A673 (cell line): ENCODE measurements around the gene MPEG1. TPM values are rescaled to one million over a fixed set of nuclear protein-coding genes. Genes with fewer than 3 reads are reported as not detected.

Experiments
- BruUV-seq: library from RNA; stranded (reverse); fragments of 400-500 nt; replicated peaks from 2 replicates; lab custom pipeline; 2021; lab: Mats Ljungman, UMichigan
- CTCF ChIA-PET: fragments of 300-600 bp; sonication (Branson Sonifier 250); formaldehyde crosslinking; loops from one replicate; lab custom pipeline; 2022; ENCODE audit warnings: antibody characterized with exemption; lab: Charles Lee
- POLR2A ChIA-PET: fragments of 300-600 bp; sonication (Branson Sonifier 250); formaldehyde crosslinking; loops from one replicate; lab custom pipeline; 2022; ENCODE audit warnings: antibody characterized with exemption; ENCODE audit not compliant: low non-redundant PET; lab: Charles Lee
- DNase-seq: peaks from one replicate; pipeline ENCODE4 v3.0.0-alpha.2; 2015; ENCODE audit warnings: low spot score
- H3K27ac ChIP-seq: fragments of 200-600 bp; sonication (generic); 2 replicates; pipeline ENCODE4 v1.5.1; 2016; ENCODE audit warnings: mixed run types, low read depth, mild to moderate bottlenecking, mixed read lengths, antibody characterized with exemption, low read length; ENCODE audit not compliant: poor library complexity, severe bottlenecking
- H3K27me3 ChIP-seq: fragments of 200-600 bp; sonication (generic); replicated peaks from 2 replicates; pipeline ENCODE4 v1.6.1; 2017; ENCODE audit warnings: mixed run types, low read depth, mild to moderate bottlenecking, mixed read lengths, antibody characterized with exemption, low read length; ENCODE audit not compliant: insufficient read depth, poor library complexity
- H3K36me3 ChIP-seq: fragments of 200-600 bp; sonication (generic); 2 replicates; pipeline ENCODE4 v1.6.1; 2016; ENCODE audit warnings: mixed run types, mild to moderate bottlenecking, mixed read lengths, antibody characterized with exemption, low read length; ENCODE audit not compliant: insufficient read depth, poor library complexity, severe bottlenecking
- H3K4me1 ChIP-seq: fragments of 200-600 bp; sonication (generic); 2 replicates; pipeline ENCODE4 v1.6.1; 2017; ENCODE audit warnings: mixed run types, mild to moderate bottlenecking, mixed read lengths, antibody characterized with exemption, low read length; ENCODE audit not compliant: insufficient read depth, poor library complexity, severe bottlenecking
- H3K4me3 ChIP-seq: fragments of 200-600 bp; sonication (generic); 2 replicates; pipeline ENCODE4 v1.5.1; 2016; ENCODE audit warnings: low read depth, mixed run types, mild to moderate bottlenecking, mixed read lengths, low read length; ENCODE audit not compliant: poor library complexity, severe bottlenecking
- H3K9me3 ChIP-seq: fragments of 200-600 bp; sonication (generic); 2 replicates; pipeline ENCODE4 v1.6.1; 2016; ENCODE audit warnings: mixed run types, low read depth, mild to moderate bottlenecking, mixed read lengths, antibody characterized with exemption, low read length; ENCODE audit not compliant: poor library complexity, severe bottlenecking
- EZH2 ChIP-seq: fragments of 200-600 bp; sonication (generic); IDR thresholded peaks from 2 replicates; pipeline ENCODE4 v1.6.1; 2017; ENCODE audit warnings: borderline replicate concordance, low read depth, mild to moderate bottlenecking, mixed read lengths, antibody characterized with exemption, low read length; ENCODE audit not compliant: poor library complexity, severe bottlenecking
- intact Hi-C: fragments of 100-400 bp; cut with micrococcal nuclease; formaldehyde crosslinking; loops from one replicate; pipeline ENCODE4 v1.10.0; 2022; ENCODE audit not compliant: unreplicated experiment
- total RNA-seq: library from RNA; stranded (reverse); gene quantifications from 2 replicates; pipeline ENCODE4 v1.2.3, GENCODE V29; 2021
- TF ChIP-seq, protein P1 (sequence below): fragments of 300-800, 200-600 bp; sonication (generic); conservative IDR thresholded peaks from 2 replicates; pipeline ENCODE4 v1.5.1; 2017; ENCODE audit warnings: low read depth, mild to moderate bottlenecking, antibody characterized with exemption, low read length, moderate library complexity, mixed read lengths

The MPEG1 gene
- total RNA-seq, 1 experiment from 2014 or later, result not detected

DNA sequence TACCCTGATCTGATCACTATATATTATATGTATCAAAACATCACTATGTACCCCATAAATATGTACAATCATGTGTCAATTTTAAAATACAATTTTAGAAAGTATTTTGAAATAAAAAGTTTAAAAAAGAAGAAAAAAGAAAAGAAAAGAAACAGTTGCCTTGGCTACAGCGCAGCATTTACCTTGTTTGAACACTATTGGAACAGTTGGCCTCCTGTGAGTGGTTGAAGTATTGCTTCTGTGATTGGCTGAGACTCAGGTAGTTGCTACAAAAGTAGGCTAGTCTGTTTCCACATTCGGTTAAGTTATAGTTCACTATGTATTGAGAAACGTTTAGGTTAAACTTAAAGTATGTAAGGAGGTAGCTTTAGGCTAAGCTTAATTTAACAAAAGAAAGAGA is 48.7 kb downstream of the MPEG1 start:
- POLR2A ChIA-PET, result no interaction called here
- Histone ChIP-seq H3K9me3 (no peaks in the 10 kb centered on the region), H3K36me3 (no peaks in the 10 kb centered on the region), H3K4me3 (no peak overlapping the region), H3K27me3 (peaks cover 4% of the 10 kb centered on the region), H3K27ac (no peak overlapping the region), H3K4me1 (no peaks in the 10 kb centered on the region)
- intact Hi-C loops, result no loop called here
- BruUV-seq, result no TSS peak
- no peak for DNase-seq
- CTCF ChIA-PET, result interaction anchor here (0.9 kb wide), 1 partner anchor 23 kb away, joined by 3 read pairs; no protein-coding TSS in a partner anchor
- TF ChIP-seq, protein P1, sequence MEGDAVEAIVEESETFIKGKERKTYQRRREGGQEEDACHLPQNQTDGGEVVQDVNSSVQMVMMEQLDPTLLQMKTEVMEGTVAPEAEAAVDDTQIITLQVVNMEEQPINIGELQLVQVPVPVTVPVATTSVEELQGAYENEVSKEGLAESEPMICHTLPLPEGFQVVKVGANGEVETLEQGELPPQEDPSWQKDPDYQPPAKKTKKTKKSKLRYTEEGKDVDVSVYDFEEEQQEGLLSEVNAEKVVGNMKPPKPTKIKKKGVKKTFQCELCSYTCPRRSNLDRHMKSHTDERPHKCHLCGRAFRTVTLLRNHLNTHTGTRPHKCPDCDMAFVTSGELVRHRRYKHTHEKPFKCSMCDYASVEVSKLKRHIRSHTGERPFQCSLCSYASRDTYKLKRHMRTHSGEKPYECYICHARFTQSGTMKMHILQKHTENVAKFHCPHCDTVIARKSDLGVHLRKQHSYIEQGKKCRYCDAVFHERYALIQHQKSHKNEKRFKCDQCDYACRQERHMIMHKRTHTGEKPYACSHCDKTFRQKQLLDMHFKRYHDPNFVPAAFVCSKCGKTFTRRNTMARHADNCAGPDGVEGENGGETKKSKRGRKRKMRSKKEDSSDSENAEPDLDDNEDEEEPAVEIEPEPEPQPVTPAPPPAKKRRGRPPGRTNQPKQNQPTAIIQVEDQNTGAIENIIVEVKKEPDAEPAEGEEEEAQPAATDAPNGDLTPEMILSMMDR, result no peak
- TF ChIP-seq EZH2, result no peak

Other genes starting within 250 kb of the MPEG1 start
- gene GLYATL1B, start 126.6 kb downstream of the MPEG1 start, total RNA-seq, result not detected in 2 replicates
- 41.5 and 50.1 TPM in 2 replicates for gene FAM111B, start 105.7 kb downstream of the MPEG1 start, total RNA-seq
- gene FAM111A, start 70.1 kb downstream of the MPEG1 start, total RNA-seq, result 47.7 and 54.8 TPM in 2 replicates
- gene DTX4, start 40.8 kb downstream of the MPEG1 start, total RNA-seq, result 1.9 and 2.0 TPM in 2 replicates
- gene OR5AN1, start 146.0 kb upstream of the MPEG1 start, total RNA-seq, result not detected in 2 replicates
- gene OR5A2, start 213.5 kb upstream of the MPEG1 start, total RNA-seq, result not detected in 2 replicates
- not detected in 2 replicates for gene OR5A1, start 223.5 kb upstream of the MPEG1 start, total RNA-seq
- not detected in 2 replicates for gene OR4D6, start 244.0 kb upstream of the MPEG1 start, total RNA-seq